ENCODE measurements around the gene C1orf56.

DNA sequence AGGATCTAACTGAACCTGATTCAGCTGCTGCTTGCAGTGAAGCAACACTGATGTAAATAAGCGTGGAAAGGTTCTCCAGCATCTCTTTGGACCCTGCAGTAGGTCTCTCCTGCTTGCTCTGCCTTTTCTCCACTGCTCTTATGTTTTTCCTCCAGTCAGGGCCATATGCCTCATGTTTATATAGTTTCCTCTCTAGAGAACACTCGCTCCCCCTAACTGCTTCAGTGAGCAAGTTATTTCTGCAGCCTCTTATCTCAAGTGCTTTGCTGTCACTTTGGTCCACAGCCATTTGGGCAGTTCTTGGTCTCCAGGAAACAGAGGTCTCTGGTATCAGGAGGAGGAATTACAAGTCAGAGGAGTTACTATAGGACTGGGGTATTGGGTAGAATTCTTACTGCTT is 34.0 kb upstream of the C1orf56 start:
- TF ChIP-seq CBX5 (IDR thresholded peaks at IDR 0.05; ENCODE audit: low read depth) (no peak), ZBTB4 (CRISPR knock-in tag; IDR thresholded peaks at IDR 0.05) (no peak), CTCF (IDR thresholded peaks at IDR 0.05 in 2 of 3, conservative IDR thresholded peaks at IDR 0.05 in 1 of 3; ENCODE audit: control insufficient read depth in 2 of 3, extremely low read depth in 1 of 3, insufficient read depth in 1 of 3, low read depth in 3 of 3, low read length in 3 of 3) (no peak), ZNF24 (IDR thresholded peaks at IDR 0.05) (no peak), PAX5 (IDR thresholded peaks at IDR 0.05; ENCODE audit: borderline replicate concordance, low read depth, low read length) (no peak), SUZ12 (IDR thresholded peaks at IDR 0.05; ENCODE audit: unreplicated experiment) (no peak), POLR2AphosphoS5 (IDR thresholded peaks at IDR 0.05; ENCODE audit: low read length) (no peak), USF2 (IDR thresholded peaks at IDR 0.05; ENCODE audit: borderline replicate concordance, low read depth, low read length) (no peak), ZNF274 (IDR thresholded peaks at IDR 0.05; ENCODE audit: insufficient read depth, insufficient read length) (no peak)

All from GM12878 (cell line).